Body of pancreas (tissue), 4 donors: ENCODE data around the gene ANXA10. TPM values are rescaled to one million over a fixed set of nuclear protein-coding genes. Genes with fewer than 3 reads are reported as not detected.

ENCODE experiments used
- ATAC-seq: fragments of 150-250 bp; one replicate; pipeline ENCODE4 v1.9.1; 2016
- DNase-seq, 4 donors: peaks; one replicate each; pipeline ENCODE4 v3.0.0-alpha.2; 2019
- H3K27ac ChIP-seq, 4 donors: fragments of 200-600 bp; sonication (generic); 1 replicate in 3 of 4; 2 replicates in 1 of 4; pipeline versions ENCODE4 v1.5.1 to v1.6.1; 2016 to 2019; ENCODE audit warnings: mild to moderate bottlenecking in 1 of 4, mixed read lengths in 1 of 4, moderate library complexity in 1 of 4
- H3K27me3 ChIP-seq, 2 donors: fragments of 200-600 bp; sonication (generic); one replicate each; pipeline ENCODE4 v1.6.0; 2016; ENCODE audit warnings: mild to moderate bottlenecking in 1 of 2
- H3K36me3 ChIP-seq, 2 donors: fragments of 200-600 bp; sonication (generic); replicated peaks in 1 of 2; 2 replicates each; pipeline ENCODE4 v1.5.1; 2016; ENCODE audit warnings: low read depth in 2 of 2; ENCODE audit not compliant: insufficient read depth in 1 of 2
- H3K4me1 ChIP-seq: fragments of 200-600 bp; sonication (generic); one replicate; pipeline ENCODE4 v1.6.0; 2016
- H3K4me3 ChIP-seq, 2 donors: fragments of 200-600 bp; sonication (generic); 1 replicate in 1 of 2; 2 replicates in 1 of 2; pipeline ENCODE4 v1.5.1; 2016 to 2019
- H3K9me3 ChIP-seq, 3 donors: fragments of 200-600 bp; sonication (generic); 1 replicate in 2 of 3; 2 replicates in 1 of 3; pipeline ENCODE4 v1.5.1; 2016
- CTCF ChIP-seq, 7 experiments: fragments of 450-650 bp in 4 of 7; fragments of 200-600 bp in 3 of 7; sonication (generic) in 3 of 7; IDR thresholded peaks; one replicate each; pipeline ENCODE4 v1.5.1; 2016 to 2019; ENCODE audit warnings: antibody characterized with exemption in 7 of 7
- POLR2A ChIP-seq, 3 donors: fragments of 450-650 bp; IDR thresholded peaks; one replicate each; pipeline ENCODE4 v1.6.1; 2016; ENCODE audit warnings: antibody characterized with exemption in 3 of 3, mild to moderate bottlenecking in 2 of 3
- WGBS, 2 donors: methylation state at CpG; one replicate each; pipeline ENCODE4 v1.1.5; 2017; 5-methylcytosine and 5-hydroxymethylcytosine counted together
- intact Hi-C: fragments of 100-400 bp; cut with DNase I; formaldehyde crosslinking; loops from one replicate; pipeline ENCODE4 v1.15.1; 2023
- total RNA-seq, 2 donors: library from RNA; depleted of rRNA; stranded (reverse); fragments of >200 nt; gene quantifications; one replicate each; pipeline ENCODE4 v1.1.0, GENCODE V29; 2016

The ANXA10 gene
- total RNA-seq, 2 donors from 2014 or later, result 14.0 TPM; not detected in 1

GRCh38 chr4:168057412-168057811, 34.9 kb upstream of the ANXA10 start:
- no peaks in the 10 kb centered on the region for H3K4me1 ChIP-seq
- no peaks in the 10 kb centered on the region for H3K27me3 ChIP-seq
- no peak overlapping the region for H3K4me3 ChIP-seq
- 79 to 86% methylated on average over 3 of the region's 3 CpGs for WGBS, 2 donors
- no peak for DNase-seq
- H3K9me3 ChIP-seq, result no peaks in the 10 kb centered on the region
- TF ChIP-seq POLR2A (IDR thresholded peaks at IDR 0.05) (no peak), CTCF (IDR thresholded peaks at IDR 0.05) (no peak)
- H3K36me3 ChIP-seq, result no peaks in the 10 kb centered on the region
- intact Hi-C loops, result no loop called here
- no peak for ATAC-seq
- no peak overlapping the region for H3K27ac ChIP-seq

GRCh38 chr4:168059251-168059650, 33.1 kb upstream of the ANXA10 start:
- H3K9me3 ChIP-seq, result no peaks in the 10 kb centered on the region
- TF ChIP-seq POLR2A (IDR thresholded peaks at IDR 0.05), result no peak
- TF ChIP-seq CTCF (IDR thresholded peaks at IDR 0.05), result no peak
- no peak overlapping the region for H3K4me3 ChIP-seq
- no peak overlapping the region for H3K27ac ChIP-seq
- intact Hi-C loops, result no loop called here
- H3K4me1 ChIP-seq, result no peaks in the 10 kb centered on the region
- DNase-seq (no peak), ATAC-seq (no peak)
- no peaks in the 10 kb centered on the region for H3K36me3 ChIP-seq
- H3K27me3 ChIP-seq, result no peaks in the 10 kb centered on the region
- 71 to 76% methylated on average over 1 of the region's 1 CpG for WGBS, 2 donors

GRCh38 chr4:168063031-168063430, 29.3 kb upstream of the ANXA10 start:
- H3K9me3 ChIP-seq, result no peaks in the 10 kb centered on the region
- H3K36me3 ChIP-seq, result no peaks in the 10 kb centered on the region
- no peak overlapping the region for H3K4me3 ChIP-seq
- H3K27ac ChIP-seq, result no peak overlapping the region
- H3K27me3 ChIP-seq, result no peaks in the 10 kb centered on the region
- intact Hi-C loops, result no loop called here
- ATAC-seq (no peak), DNase-seq (no peak)
- TF ChIP-seq POLR2A (IDR thresholded peaks at IDR 0.05) (no peak), CTCF (IDR thresholded peaks at IDR 0.05) (no peak)
- WGBS, 2 donors, result 87% methylated on average over 4 of the region's 4 CpGs
- no peaks in the 10 kb centered on the region for H3K4me1 ChIP-seq

- H3K9me3 ChIP-seq, result no peaks in the 10 kb centered on the region
- no peaks in the 10 kb centered on the region for H3K27me3 ChIP-seq
- 82% methylated on average over 1 of the region's 1 CpG for WGBS, 2 donors
- H3K36me3 ChIP-seq, result no peaks in the 10 kb centered on the region
- H3K4me1 ChIP-seq, result no peaks in the 10 kb centered on the region
- ATAC-seq (no peak), DNase-seq (no peak)
- intact Hi-C loops, result loop anchor here (10.0 kb wide), 1 partner anchor 1046 kb away; no protein-coding TSS in a partner anchor
- H3K4me3 ChIP-seq, result no peak overlapping the region
- no peak overlapping the region for H3K27ac ChIP-seq
- TF ChIP-seq POLR2A (IDR thresholded peaks at IDR 0.05) (no peak), CTCF (IDR thresholded peaks at IDR 0.05) (no peak)
Observed at GRCh38 chr4:168070903-168071302, 21.4 kb upstream of the ANXA10 start.

GRCh38 chr4:168071304-168071703, 21.0 kb upstream of the ANXA10 start:
- Histone ChIP-seq H3K36me3 (no peaks in the 10 kb centered on the region), H3K27me3 (no peaks in the 10 kb centered on the region), H3K27ac (no peak overlapping the region), H3K4me3 (no peak overlapping the region), H3K9me3 (no peaks in the 10 kb centered on the region), H3K4me1 (no peaks in the 10 kb centered on the region)
- no peak for TF ChIP-seq POLR2A (IDR thresholded peaks at IDR 0.05)
- no peak for TF ChIP-seq CTCF (IDR thresholded peaks at IDR 0.05)
- DNase-seq (no peak), ATAC-seq (no peak)
- 62 to 67% methylated on average over 2 of the region's 2 CpGs for WGBS, 2 donors
- intact Hi-C loops, result loop anchor here (10.0 kb wide), 1 partner anchor 1047 kb away; no protein-coding TSS in a partner anchor
